Heart left ventricle (tissue), 13 donors: ENCODE results near the gene USP47.

Experiments
- CTCF ChIP-seq, 12 donors: fragments of 200-600 bp; sonication (generic) in 4 of 12; IDR thresholded peaks; one replicate each; pipeline versions ENCODE4 v1.5.0 to v1.8.0; 2018 to 2022; ENCODE audit warnings: antibody characterized with exemption in 12 of 12, mild to moderate bottlenecking in 5 of 12
- POLR2A ChIP-seq, 2 donors: fragments of 450-650 bp; IDR thresholded peaks; one replicate each; pipeline ENCODE4 v1.6.1; 2017; ENCODE audit warnings: antibody characterized with exemption in 2 of 2, mild to moderate bottlenecking in 2 of 2, moderate library complexity in 2 of 2
- donor health status: ischemic (EF 13 %, LVEDD 7.1; RV severe dilation, severe dysfunction).
- donor health status: DM: no; HTN: yes; CAD: no.
- donor health status: DM: no; HTN: no; CAD: no.
- donor health status: ischemic (EF 25% LVEDD 6.9; RV normal size, moderate dysfunction).
- donor health status: ischemic (EF 25% LVEDD 5.7; RV mildly dilated, moderate dysfunction).
- donor health status: ischemic (EF 35%, LVEDD 5.7; RV mildly dilated, moderate dysfunction).
- donor health status: nonischemic (EF 11% LVEDD 7.7; RV severe dilation, severe dysfunction).
- donor health status: DM: yes; HTN: yes; CAD: no.
- donor health status: PGD.
- donor health status: ischemic (EF 29% LVEDD 5.4; RV normal size, mild dysfunction).
- donor health status: nonischemic (EF 23%, LVEDD 6.1; RV moderate dilation, normal function).

- no peak for TF ChIP-seq CTCF (IDR thresholded peaks at IDR 0.05)
- no peak for TF ChIP-seq POLR2A (IDR thresholded peaks at IDR 0.05)
These were observed 25.1 kb upstream of the USP47 start for GRCh38 chr11:11816511-11817314.
